A549 (cell line): ENCODE results near the gene SEC14L3.

Source experiments
- CTCF ChIP-seq: fragments of >200 bp; sonication (Bioruptor Twin); formaldehyde crosslinking; IDR thresholded peaks from 3 replicates; pipeline ENCODE4 v1.5.1; 2016
- RAD21 ChIP-seq, 2 experiments: fragments of >200 bp in 1 of 2; sonication (Bioruptor Twin) in 1 of 2; formaldehyde crosslinking in 1 of 2; IDR thresholded peaks in 1 of 2; conservative IDR thresholded peaks in 1 of 2; 2 replicates in 1 of 2; 3 replicates in 1 of 2; pipeline ENCODE4 v1.6.1; 2012 to 2018; ENCODE audit warnings: inconsistent platforms in 1 of 2
- SMC3 ChIP-seq: fragments of >200 bp; sonication (Bioruptor Twin); formaldehyde crosslinking; IDR thresholded peaks from 3 replicates; pipeline ENCODE4 v1.6.1; 2018; ENCODE audit warnings: inconsistent platforms

GRCh38 chr22:30486118-30486517 lies 14.3 kb upstream of the SEC14L3 start:
- TF ChIP-seq RAD21 (conservative IDR thresholded peaks at IDR 0.05 in 1 of 2, IDR thresholded peaks at IDR 0.05 in 1 of 2) (no peak), CTCF (no peak), SMC3 (no peak)
